ENCODE measurements around the gene UBE3C. TPM values are rescaled to one million over a fixed set of nuclear protein-coding genes. Genes with fewer than 3 reads are reported as not detected.
"Not testable (repeated sequence)": the region's sequence is repeated elsewhere in the genome, so short reads cannot be mapped to it uniquely, and the experiment has no call there.

The UBE3C gene
- total RNA-seq, 2 donors from 2014 or later, result 58.8 to 75.9 TPM

DNA sequence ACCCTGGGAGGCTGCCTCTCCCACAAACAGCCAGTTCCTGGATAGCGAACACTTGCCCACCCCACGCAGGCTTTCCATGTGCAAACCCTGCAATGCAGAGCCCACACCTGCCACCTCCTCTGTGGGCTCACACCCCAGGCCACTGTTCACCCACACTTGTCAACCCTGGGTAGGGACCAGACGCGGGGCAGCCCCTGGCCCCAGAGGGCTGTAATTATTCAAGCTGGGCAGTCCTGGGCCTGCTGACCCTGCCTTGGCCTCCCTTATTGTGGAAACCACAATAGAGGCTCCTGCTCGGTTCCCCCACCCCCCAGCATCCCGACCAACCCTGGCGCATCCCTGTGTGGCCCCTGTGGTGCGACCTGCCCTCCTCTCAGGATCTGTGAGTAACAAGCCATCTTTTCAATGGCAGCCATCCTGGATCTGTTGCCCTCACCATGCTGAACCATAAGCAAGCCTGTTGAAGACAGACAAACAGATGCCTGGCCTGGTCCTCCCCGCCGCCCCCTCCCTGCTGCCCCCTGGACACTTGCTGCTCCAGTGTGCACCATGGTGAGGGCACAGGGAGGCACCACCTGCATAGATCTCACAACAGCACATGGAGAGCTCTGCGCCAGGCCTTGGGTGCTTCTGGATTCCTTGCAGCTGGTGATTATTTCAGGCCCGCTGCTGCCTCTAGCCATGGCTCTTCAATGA is 15.8 kb upstream of the UBE3C start:
- H3K36me3 Mint-ChIP-seq (ENCODE audit: low read depth), result no peaks in the 10 kb centered on the region
- H3K4me1 Mint-ChIP-seq, result no peaks in the 10 kb centered on the region
- peaks cover under 1% of the 10 kb centered on the region for H3K27me3 Mint-ChIP-seq

DNA sequence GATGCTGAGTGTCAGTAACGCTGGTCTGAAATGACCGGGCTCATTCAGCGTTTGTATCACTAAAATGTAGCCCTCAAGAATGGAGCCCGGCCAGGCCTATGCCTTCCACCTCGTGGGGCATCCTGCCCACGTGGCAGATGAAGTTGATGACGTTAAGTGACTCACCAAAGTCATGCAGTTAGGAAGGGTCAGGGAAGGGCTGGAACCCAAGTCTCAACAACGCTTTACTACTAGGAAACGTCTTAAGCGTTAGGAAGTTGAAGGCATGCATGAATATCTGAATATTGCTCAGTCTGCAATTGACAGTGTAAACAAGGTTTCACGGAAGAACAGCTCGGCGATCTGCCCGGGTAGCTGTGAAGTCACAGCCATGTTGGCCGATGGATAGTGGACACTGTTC is 14.0 kb upstream of the UBE3C start:
- no peak for ATAC-seq (replicated peaks)
- H3K4me1 Mint-ChIP-seq, result peaks cover 5% of the 10 kb centered on the region
- no peak overlapping the region for H3K4me3 Mint-ChIP-seq
- H3K27ac Mint-ChIP-seq, result no peak overlapping the region
- H3K27me3 Mint-ChIP-seq, result peaks cover 8% of the 10 kb centered on the region
- no peaks in the 10 kb centered on the region for H3K9me3 Mint-ChIP-seq
- H3K36me3 Mint-ChIP-seq (ENCODE audit: low read depth), result no peaks in the 10 kb centered on the region

More for the DNA sequence above, 15.8 kb upstream of the UBE3C start:
- H3K9me3 Mint-ChIP-seq, result peaks cover under 1% of the 10 kb centered on the region
- H3K27ac Mint-ChIP-seq, result no peak overlapping the region
- H3K4me3 Mint-ChIP-seq, result no peak overlapping the region
- ATAC-seq (replicated peaks), result no peak

DNA sequence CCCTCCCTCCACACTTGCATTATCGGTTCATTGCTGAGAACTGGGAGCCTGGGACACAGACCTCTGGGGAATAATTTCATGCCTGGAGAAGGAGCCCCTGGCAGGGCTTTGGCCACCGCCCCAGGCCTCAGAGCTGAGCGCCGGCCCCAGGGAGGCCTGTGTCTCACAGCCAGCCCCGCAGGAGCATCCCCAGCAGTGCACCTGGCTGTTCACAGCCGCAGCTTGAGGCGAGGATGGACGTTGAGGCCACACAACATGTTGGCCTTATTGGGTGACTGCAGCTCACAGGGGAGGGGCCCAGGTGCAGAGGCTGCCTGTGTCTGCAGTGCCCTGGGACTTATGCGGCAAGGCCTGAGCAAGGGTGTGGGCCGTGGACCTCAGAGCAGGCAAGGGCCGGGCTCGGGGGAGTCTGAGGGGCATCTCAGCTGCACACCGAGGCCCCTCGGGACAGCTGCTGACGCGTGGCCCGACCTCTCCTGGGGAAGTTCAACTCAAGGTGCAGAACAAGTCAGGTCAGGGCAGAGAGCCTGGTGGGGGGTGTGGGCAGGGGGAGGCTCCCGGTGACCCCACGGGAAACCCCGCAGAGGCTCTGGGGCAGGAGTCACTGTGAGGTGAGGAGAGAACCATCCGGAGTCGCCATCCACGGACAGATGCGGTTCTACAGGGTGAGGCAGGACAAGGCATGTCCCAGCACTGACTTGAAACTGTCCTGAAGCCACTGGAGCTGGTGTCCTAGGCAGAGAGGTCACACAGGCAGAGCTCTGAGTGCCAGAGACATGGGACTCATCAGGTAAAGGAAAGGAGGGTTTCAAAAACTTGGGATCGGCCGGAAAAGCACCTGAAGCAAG is 13.1 kb upstream of the UBE3C start:
- Mint-ChIP-seq H3K27ac (no peak overlapping the region), H3K4me3 (no peak overlapping the region), H3K4me1 (peaks cover 5% of the 10 kb centered on the region), H3K36me3 (ENCODE audit: low read depth) (no peaks in the 10 kb centered on the region), H3K9me3 (no peaks in the 10 kb centered on the region), H3K27me3 (peaks cover 14% of the 10 kb centered on the region)
- no peak for ATAC-seq (replicated peaks)

DNA sequence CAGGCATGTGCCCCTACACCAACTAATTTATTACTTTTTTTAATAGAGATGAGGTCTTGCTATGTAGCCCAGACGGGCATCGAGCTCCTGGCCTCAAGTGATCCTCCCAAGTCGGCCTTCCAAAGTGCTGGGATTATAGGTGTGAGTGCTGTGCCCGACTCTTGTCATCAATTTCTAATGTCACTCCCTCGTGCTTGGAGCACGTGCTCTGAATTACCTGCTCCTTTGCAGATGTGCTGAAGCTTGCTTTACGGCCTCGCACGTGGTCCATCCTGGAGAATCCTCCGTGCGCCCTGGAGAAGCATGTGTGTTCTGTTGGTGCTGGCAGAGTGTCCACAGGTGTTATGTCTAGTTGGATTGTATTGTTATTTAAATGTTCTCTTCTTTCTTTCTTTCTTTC is 11.8 kb upstream of the UBE3C start:
- no peaks in the 10 kb centered on the region for H3K36me3 Mint-ChIP-seq (ENCODE audit: low read depth)
- no peak overlapping the region for H3K27ac Mint-ChIP-seq
- ATAC-seq (replicated peaks), result no peak
- peaks cover 5% of the 10 kb centered on the region for H3K4me1 Mint-ChIP-seq
- no peaks in the 10 kb centered on the region for H3K9me3 Mint-ChIP-seq
- peaks cover 14% of the 10 kb centered on the region for H3K27me3 Mint-ChIP-seq
- H3K4me3 Mint-ChIP-seq, result no peak overlapping the region

DNA sequence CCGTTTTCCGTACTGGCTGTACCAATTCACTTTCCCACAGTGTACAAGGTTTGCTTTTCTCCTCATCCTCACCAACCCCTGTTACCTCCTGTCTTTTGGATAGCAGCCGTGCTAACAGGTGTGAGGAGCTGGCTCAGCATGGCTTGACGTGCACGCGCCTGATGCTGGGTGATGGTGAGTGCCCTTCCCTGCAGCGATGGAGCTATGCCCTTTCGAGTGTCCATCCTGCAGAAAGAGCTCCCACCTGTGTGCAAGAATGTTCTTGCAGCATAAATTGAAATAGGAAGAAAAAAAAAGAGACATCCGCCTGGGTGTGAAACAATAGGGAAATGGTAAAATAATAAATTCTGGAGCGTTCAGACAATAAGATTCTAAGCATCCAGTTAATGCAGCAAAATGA is 9.5 kb upstream of the UBE3C start:
- Mint-ChIP-seq H3K27me3 (peaks cover 14% of the 10 kb centered on the region), H3K27ac (no peak overlapping the region), H3K36me3 (ENCODE audit: low read depth) (no peaks in the 10 kb centered on the region), H3K4me3 (no peak overlapping the region), H3K4me1 (peaks cover 5% of the 10 kb centered on the region), H3K9me3 (no peaks in the 10 kb centered on the region)
- ATAC-seq (replicated peaks), result no peak

DNA sequence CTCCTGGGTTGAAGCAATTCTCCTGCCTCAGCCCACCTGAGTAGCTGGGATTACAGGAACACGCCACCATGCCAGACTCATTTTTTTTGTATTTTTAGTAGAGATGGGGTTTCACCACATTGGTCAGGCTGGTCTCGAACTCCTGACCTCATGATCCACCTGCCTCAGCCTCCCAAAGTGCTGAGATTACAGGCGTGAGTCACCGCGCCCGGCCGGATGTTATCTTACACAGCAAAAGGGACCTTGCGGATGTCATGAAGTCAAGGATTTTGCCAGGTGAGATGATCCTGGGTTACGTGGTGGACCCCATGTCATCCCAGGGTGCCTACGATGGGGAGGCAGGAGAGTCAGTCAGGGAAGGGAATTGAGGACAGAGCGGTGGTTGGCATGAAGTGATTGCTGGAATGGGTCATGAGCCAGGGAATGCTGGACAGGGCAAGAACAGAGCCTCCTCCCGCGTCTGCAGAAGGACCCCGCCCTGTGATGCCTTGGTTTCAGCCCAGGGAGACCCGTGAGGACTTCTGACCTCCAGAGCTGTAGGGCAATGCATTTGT is 8.7 kb upstream of the UBE3C start:
- H3K9me3 Mint-ChIP-seq, result no peaks in the 10 kb centered on the region
- peaks cover 5% of the 10 kb centered on the region for H3K4me1 Mint-ChIP-seq
- no peak overlapping the region for H3K27ac Mint-ChIP-seq
- H3K4me3 Mint-ChIP-seq, result no peak overlapping the region
- H3K36me3 Mint-ChIP-seq (ENCODE audit: low read depth), result no peaks in the 10 kb centered on the region
- H3K27me3 Mint-ChIP-seq, result peaks cover 14% of the 10 kb centered on the region
- no peak for ATAC-seq (replicated peaks)

DNA sequence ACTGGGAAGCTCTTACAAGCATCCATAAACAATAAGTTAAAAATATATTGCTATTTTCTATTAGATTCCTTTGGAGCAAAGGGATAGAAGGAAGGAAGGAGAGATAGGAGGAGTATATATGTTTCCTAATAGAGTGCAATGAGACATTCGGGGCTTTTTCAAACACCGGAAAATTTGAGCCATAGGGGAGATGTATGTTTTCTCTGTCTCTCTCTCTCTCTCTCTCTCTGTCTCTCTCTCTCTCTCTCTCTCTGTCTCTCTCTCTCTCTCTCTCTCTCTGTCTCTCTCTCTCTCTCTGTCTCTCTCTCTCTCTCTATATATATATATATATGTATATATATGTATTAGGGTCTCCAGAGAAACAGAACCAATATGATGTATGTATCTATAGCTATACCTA is 7.9 kb upstream of the UBE3C start:
- not testable (repeated sequence) for H3K4me3 Mint-ChIP-seq; H3K36me3 Mint-ChIP-seq (ENCODE audit: low read depth); H3K27ac Mint-ChIP-seq; ATAC-seq (replicated peaks); H3K4me1 Mint-ChIP-seq; H3K9me3 Mint-ChIP-seq
- H3K27me3 Mint-ChIP-seq, result peaks cover 14% of the 10 kb centered on the region

DNA sequence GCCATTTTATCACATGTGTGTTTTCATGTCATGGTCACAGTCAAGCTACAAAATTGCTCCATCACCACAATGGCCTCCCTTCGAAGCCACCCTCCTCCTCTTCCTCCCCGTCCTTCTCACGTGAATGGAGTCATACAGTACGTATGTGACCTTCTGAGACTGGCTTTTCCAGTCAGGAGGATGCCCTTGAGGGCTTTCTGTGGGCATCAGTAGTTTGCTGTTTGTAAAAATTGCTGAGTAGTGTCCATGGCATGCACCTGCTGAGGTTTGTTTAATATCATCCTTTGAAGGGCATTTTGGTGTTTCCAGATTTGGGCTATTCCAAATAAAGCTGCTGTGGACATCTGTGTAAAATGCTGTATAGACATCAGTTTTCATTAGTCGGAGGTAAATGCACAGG is 5.9 kb upstream of the UBE3C start:
- H3K27me3 Mint-ChIP-seq, result peaks cover 14% of the 10 kb centered on the region
- H3K9me3 Mint-ChIP-seq, result no peaks in the 10 kb centered on the region
- no peaks in the 10 kb centered on the region for H3K36me3 Mint-ChIP-seq (ENCODE audit: low read depth)
- H3K27ac Mint-ChIP-seq, result no peak overlapping the region
- ATAC-seq (replicated peaks), result no peak
- peaks cover 10% of the 10 kb centered on the region for H3K4me1 Mint-ChIP-seq
- H3K4me3 Mint-ChIP-seq, result no peak overlapping the region

DNA sequence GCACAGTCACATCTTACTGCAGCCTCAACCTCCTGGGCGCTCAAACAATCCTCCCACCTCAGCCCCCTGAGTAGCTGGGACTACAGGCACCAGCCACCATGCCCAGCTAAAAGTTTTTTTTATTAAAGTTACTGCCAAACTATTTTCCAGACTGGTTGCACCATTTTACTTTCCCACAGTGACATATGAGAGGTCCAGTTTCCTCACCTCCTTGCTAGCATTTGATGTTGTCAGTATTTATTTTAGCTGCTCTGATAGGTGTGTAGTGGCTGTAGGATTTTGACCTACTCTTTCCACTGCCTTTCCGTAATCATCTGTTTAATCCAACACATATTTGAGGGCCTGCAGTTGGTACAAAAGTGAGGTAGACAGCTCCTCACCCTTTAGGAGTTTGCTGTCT is 5.4 kb upstream of the UBE3C start:
- peaks cover 10% of the 10 kb centered on the region for H3K4me1 Mint-ChIP-seq
- no peak overlapping the region for H3K4me3 Mint-ChIP-seq
- no peaks in the 10 kb centered on the region for H3K36me3 Mint-ChIP-seq (ENCODE audit: low read depth)
- H3K9me3 Mint-ChIP-seq, result no peaks in the 10 kb centered on the region
- H3K27ac Mint-ChIP-seq, result no peak overlapping the region
- H3K27me3 Mint-ChIP-seq, result peaks cover 14% of the 10 kb centered on the region
- ATAC-seq (replicated peaks), result no peak

DNA sequence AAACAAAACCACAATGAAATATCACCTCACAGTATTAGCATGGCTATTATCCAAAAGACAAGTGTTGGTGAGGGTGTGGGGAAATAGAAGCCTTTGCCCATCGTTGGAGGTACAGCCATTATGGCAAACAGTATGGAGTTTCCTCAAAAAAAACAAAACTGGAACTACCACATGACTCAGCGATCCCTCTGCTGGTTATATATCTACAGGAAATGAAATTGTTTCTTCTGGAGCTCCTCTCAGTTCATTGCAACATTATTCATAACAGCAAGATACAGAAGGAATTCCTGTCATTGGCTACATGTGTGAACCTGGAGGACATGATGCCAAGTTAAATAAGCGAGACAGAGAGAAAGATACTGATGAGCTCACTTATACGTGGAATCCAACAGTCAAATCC is 2.4 kb upstream of the UBE3C start:
- no peak for ATAC-seq (replicated peaks)
- Mint-ChIP-seq H3K4me3 (peak overlapping the region; percentile 53), H3K9me3 (no peaks in the 10 kb centered on the region), H3K27ac (peak overlapping the region; percentile 55), H3K36me3 (ENCODE audit: low read depth) (peaks cover 19% of the 10 kb centered on the region), H3K27me3 (no peaks in the 10 kb centered on the region), H3K4me1 (peaks cover 15% of the 10 kb centered on the region)

DNA sequence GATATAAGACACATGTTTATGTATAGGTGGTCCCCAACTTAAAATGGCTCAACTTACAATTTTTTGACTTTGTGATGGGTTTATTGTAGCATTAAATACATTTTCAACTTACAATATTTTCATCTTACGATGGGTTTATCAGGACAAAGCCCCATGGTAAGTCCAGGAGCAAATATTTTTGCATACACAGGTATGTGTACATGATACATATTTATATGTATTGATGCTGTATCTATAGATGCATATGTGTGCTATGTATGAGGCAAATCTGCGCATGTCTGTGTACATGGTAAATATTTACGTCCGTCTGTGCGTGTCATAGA is 664 bp upstream of the UBE3C start:
- Mint-ChIP-seq H3K27me3 (no peaks in the 10 kb centered on the region), H3K4me1 (peaks cover 24% of the 10 kb centered on the region), H3K27ac (peak overlapping the region; percentile 75), H3K4me3 (peak overlapping the region; percentile 76), H3K9me3 (no peaks in the 10 kb centered on the region), H3K36me3 (ENCODE audit: low read depth) (peaks cover 36% of the 10 kb centered on the region)
- no peak for ATAC-seq (replicated peaks)

DNA sequence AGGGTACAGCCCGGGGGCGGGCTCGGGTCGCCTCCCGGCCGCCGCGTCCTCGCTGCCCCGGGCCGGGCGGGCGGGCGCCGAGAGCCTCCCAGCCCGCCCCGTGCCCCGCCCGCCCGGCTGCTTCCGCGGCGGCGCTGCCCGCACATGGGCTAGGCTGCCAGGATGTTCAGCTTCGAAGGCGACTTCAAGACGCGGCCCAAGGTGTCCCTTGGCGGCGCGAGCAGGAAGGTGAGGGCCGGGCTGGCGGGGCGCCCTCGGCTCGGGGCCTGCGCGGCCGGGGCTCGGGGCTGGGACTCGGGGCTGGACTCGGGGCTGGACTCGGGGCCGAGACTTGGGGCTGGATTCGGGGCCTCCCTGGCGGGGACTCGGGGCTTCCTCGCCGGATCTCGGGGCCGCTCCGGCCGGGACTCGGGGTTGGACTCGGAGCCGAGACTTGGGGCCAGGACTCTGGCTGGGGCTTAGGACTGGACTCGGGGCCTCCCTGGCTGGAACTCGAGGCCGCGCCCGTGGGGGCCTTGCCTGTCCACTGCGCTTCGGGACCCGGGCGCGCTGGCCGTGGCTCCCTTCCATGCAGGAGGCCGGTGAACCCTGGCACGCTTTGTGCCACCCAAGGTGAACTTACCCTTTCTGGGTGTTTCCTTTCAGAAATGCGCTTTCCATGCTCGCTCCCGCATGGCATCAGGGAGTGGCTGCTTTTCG is 534 bp downstream of the UBE3C start:
- peak overlapping the region; percentile 68 for H3K27ac Mint-ChIP-seq

DNA sequence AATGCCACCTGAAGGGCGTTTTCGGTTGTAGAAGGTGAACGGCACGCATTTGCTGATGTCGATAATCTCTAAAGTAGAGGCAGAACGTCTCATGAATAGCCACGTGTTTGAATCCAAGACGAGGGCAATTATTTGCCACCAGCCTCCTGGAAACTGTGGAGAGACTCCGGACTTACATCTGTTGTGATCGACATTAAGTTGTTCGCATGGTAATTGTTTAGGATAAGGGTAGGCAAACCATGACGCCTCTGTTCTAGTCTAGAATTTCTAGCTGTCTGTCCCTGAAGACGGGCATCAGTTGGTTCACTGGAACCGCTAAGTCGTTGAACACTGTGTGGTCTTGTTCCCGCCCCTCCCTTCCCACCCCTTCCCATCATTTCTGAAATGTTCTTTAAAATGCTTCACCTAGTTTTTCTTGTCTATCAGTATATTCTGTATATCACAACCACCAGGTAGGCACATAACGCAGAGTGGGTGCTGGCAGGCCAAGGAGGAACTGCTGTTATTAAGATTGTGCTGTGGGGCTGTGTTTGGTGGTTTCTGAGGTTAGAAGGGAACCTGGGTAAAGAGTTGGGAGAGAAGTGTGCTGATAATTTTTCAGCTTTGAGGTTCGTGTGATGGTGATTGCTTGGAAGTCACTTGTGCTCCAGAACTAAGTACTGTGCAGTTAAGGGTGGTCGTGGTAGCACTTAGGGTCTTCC is 1.2 kb downstream of the UBE3C start:
- Mint-ChIP-seq H3K4me3 (peak overlapping the region; percentile 78), H3K36me3 (ENCODE audit: low read depth) (peaks cover 55% of the 10 kb centered on the region), H3K4me1 (peaks cover 43% of the 10 kb centered on the region), H3K9me3 (no peaks in the 10 kb centered on the region), H3K27ac (peak overlapping the region; percentile 68), H3K27me3 (no peaks in the 10 kb centered on the region)
- ATAC-seq (replicated peaks), result no peak

More for the DNA sequence above, 534 bp downstream of the UBE3C start:
- peaks cover 48% of the 10 kb centered on the region for H3K36me3 Mint-ChIP-seq (ENCODE audit: low read depth)
- H3K4me3 Mint-ChIP-seq, result peak overlapping the region; percentile 78
- H3K9me3 Mint-ChIP-seq, result no peaks in the 10 kb centered on the region
- H3K4me1 Mint-ChIP-seq, result peaks cover 36% of the 10 kb centered on the region
- ATAC-seq (replicated peaks), result peak; percentile 73
- no peaks in the 10 kb centered on the region for H3K27me3 Mint-ChIP-seq

DNA sequence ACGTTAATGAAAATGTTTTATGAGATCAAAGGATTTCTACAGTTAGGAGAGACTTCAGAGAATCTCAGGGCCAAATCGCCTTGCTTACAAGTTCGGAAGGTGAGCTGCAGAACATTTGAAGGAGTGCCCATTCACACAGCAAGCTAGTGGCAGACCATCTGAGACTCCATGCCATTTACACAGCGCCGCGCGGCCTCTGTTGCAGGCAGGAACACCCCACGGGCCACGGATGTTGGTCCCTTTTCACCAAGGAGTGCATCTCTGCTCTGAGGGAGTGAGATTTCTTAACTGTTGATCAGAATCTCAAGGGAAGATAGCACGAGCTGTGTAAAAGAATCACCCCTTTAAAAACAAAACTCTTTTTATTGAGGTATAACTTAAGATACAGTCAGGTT is 1.8 kb downstream of the UBE3C start:
- Mint-ChIP-seq H3K4me3 (peak overlapping the region; percentile 78), H3K36me3 (ENCODE audit: low read depth) (peaks cover 59% of the 10 kb centered on the region), H3K27ac (peak overlapping the region; percentile 68), H3K9me3 (no peaks in the 10 kb centered on the region), H3K27me3 (no peaks in the 10 kb centered on the region), H3K4me1 (peaks cover 43% of the 10 kb centered on the region)
- no peak for ATAC-seq (replicated peaks)
